Measurements from ENCODE around the gene LILRB5.
"Not testable (repeated sequence)": the region's sequence is repeated elsewhere in the genome, so short reads cannot be mapped to it uniquely, and the experiment has no call there.

The LILRB5 gene

GRCh38 chr19:54218259-54218658 lies 38.8 kb downstream of the LILRB5 start:
- no peak for TF ChIP-seq CTCF (IDR thresholded peaks at IDR 0.05; ENCODE audit: low read length)
- no peak for TF ChIP-seq EZH2 (IDR thresholded peaks at IDR 0.05; ENCODE audit: borderline replicate concordance, low read length)

DNA sequence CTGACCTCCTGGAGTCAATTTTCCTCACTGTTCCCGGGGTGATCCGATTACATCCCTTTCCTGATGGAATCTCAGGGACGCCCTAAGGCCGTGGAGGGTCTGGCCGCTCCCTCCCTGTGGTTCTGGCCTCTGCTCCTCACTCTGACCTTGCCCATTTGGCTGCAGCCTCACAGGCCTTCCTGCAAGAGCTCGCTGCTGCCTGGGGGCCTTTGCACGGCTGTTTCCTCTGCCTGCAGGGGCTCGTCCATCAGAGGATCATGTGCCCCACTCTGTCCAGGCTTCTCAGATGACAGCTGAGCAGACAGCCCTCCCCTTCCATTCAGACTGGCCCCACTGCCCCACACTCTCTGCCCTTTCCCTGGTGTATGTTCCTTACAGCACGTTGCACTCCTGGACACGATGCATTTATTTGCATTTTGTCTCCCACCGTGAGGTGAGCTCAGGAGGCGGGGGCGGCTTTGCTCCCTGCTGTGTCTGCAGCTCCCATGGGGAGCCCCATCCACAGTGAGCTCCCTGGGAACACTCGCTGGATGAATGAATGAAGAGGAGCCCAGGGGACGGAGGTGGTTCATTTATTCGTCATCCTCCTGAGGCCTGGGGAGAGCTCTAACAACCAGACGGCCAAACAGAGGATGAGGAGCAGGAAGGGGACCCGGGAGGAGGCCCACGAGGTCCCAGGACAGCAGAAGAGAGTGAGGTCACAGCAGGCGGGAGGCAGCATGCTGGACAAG lies 39.4 kb downstream of the LILRB5 start:
- H3F3A ChIP-seq (ENCODE audit: insufficient read depth, low read length); H3K9me2 ChIP-seq (ENCODE audit: low read depth, low read length); H4K20me1 ChIP-seq (ENCODE audit: insufficient read depth, low read length); H3K4me1 ChIP-seq (ENCODE audit: insufficient read depth, low read length, severe bottlenecking); H3K9me3 ChIP-seq (ENCODE audit: low read length); H3K9ac ChIP-seq (ENCODE audit: low read length); H3K27me3 ChIP-seq (ENCODE audit: insufficient read depth, low read length); H2AFZ ChIP-seq (ENCODE audit: low read length); H3K79me2 ChIP-seq (ENCODE audit: insufficient read depth, low read length); H3K4me2 ChIP-seq (ENCODE audit: low read length); H3K4me3 ChIP-seq (ENCODE audit: low read depth, low read length, poor library complexity, severe bottlenecking); H3K27ac ChIP-seq (ENCODE audit: low read depth, low read length, poor library complexity, severe bottlenecking): not testable (repeated sequence)
- peaks cover 41% of the 10 kb centered on the region for H3K36me3 ChIP-seq (ENCODE audit: insufficient read depth, low read length)

More at GRCh38 chr19:54218259-54218658, 38.8 kb downstream of the LILRB5 start:
- Histone ChIP-seq H3K27ac (ENCODE audit: low read depth, low read length, poor library complexity, severe bottlenecking) (no peak overlapping the region), H3K79me2 (ENCODE audit: insufficient read depth, low read length) (no peaks in the 10 kb centered on the region), H3K36me3 (ENCODE audit: insufficient read depth, low read length) (peaks cover 35% of the 10 kb centered on the region), H3K27me3 (ENCODE audit: insufficient read depth, low read length) (no peaks in the 10 kb centered on the region), H3K9me3 (ENCODE audit: low read length) (no peaks in the 10 kb centered on the region), H3F3A (ENCODE audit: insufficient read depth, low read length) (no peaks in the 10 kb centered on the region), H4K20me1 (ENCODE audit: insufficient read depth, low read length) (no peaks in the 10 kb centered on the region), H3K9me2 (ENCODE audit: low read depth, low read length) (no peaks in the 10 kb centered on the region), H2AFZ (ENCODE audit: low read length) (no peak overlapping the region), H3K4me1 (ENCODE audit: insufficient read depth, low read length, severe bottlenecking) (no peaks in the 10 kb centered on the region), H3K9ac (ENCODE audit: low read length) (no peak overlapping the region), H3K4me2 (ENCODE audit: low read length) (no peak overlapping the region), H3K4me3 (ENCODE audit: low read depth, low read length, poor library complexity, severe bottlenecking) (no peak overlapping the region)

DNA sequence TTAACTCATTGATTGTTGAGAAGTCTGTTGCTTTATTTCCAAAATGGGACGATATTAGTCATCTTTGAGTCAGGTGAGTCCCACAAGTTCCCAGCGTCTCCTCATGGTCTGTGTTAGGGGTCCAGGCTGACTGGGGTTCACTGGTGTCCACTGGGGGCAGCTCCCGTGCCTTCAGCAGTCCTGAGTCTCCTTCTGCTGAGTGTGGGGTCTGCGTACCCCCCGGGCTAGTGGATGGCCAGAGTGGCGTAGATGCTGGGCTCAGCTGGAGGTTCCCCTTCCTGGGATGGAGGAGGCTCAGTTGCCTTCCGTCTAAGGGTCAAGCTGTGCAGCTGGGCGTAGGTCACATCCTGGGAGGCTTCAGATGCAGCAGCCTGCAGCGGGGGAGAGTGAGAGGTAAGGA lies 40.2 kb downstream of the LILRB5 start:
- no peak overlapping the region for H3K9ac ChIP-seq (ENCODE audit: low read length)

DNA sequence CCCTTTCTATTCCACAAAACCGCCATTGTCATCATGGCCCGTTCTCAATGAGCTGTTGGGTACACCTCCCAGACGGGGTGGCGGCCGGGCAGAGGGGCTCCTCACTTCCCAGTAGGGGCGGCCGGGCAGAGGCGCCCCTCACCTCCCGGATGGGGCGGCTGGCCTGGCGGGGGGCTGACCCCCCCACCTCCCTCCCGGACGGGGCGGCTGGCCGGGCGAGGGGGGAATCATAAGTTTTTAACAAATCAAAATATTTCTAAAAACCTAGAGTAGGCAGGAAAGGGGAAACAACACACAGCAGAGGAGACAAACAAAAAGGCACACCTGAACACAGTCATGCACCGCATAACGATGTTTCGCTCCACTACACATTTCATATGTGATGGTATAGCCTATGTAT lies 42.3 kb downstream of the LILRB5 start:
- not testable (repeated sequence) for H3K4me1 ChIP-seq (ENCODE audit: insufficient read depth, low read length, severe bottlenecking); H3K9me3 ChIP-seq (ENCODE audit: low read length); H3F3A ChIP-seq (ENCODE audit: insufficient read depth, low read length); H3K4me3 ChIP-seq (ENCODE audit: low read depth, low read length, poor library complexity, severe bottlenecking); H3K9ac ChIP-seq (ENCODE audit: low read length); H2AFZ ChIP-seq (ENCODE audit: low read length); H3K27ac ChIP-seq (ENCODE audit: low read depth, low read length, poor library complexity, severe bottlenecking); H3K4me2 ChIP-seq (ENCODE audit: low read length); H3K79me2 ChIP-seq (ENCODE audit: insufficient read depth, low read length); H3K9me2 ChIP-seq (ENCODE audit: low read depth, low read length); H4K20me1 ChIP-seq (ENCODE audit: insufficient read depth, low read length); H3K27me3 ChIP-seq (ENCODE audit: insufficient read depth, low read length)
- H3K36me3 ChIP-seq (ENCODE audit: insufficient read depth, low read length): peaks cover 64% of the 10 kb centered on the region

More for the DNA sequence above, 40.2 kb downstream of the LILRB5 start:
- no peak overlapping the region for H3K27ac ChIP-seq (ENCODE audit: low read depth, low read length, poor library complexity, severe bottlenecking)
- H3K79me2 ChIP-seq (ENCODE audit: insufficient read depth, low read length): no peaks in the 10 kb centered on the region
- no peaks in the 10 kb centered on the region for H3K9me3 ChIP-seq (ENCODE audit: low read length)
- TF ChIP-seq EZH2 (IDR thresholded peaks at IDR 0.05; ENCODE audit: borderline replicate concordance, low read length) (no peak), CTCF (IDR thresholded peaks at IDR 0.05; ENCODE audit: low read length) (no peak)
- H3K4me1 ChIP-seq (ENCODE audit: insufficient read depth, low read length, severe bottlenecking): no peaks in the 10 kb centered on the region
- H3K27me3 ChIP-seq (ENCODE audit: insufficient read depth, low read length): no peaks in the 10 kb centered on the region
- no peaks in the 10 kb centered on the region for H3F3A ChIP-seq (ENCODE audit: insufficient read depth, low read length)
- no peak overlapping the region for H3K4me3 ChIP-seq (ENCODE audit: low read depth, low read length, poor library complexity, severe bottlenecking)
- no peak overlapping the region for H3K4me2 ChIP-seq (ENCODE audit: low read length)
- no peak overlapping the region for H2AFZ ChIP-seq (ENCODE audit: low read length)
- no peaks in the 10 kb centered on the region for H3K9me2 ChIP-seq (ENCODE audit: low read depth, low read length)
- H4K20me1 ChIP-seq (ENCODE audit: insufficient read depth, low read length): no peaks in the 10 kb centered on the region
- H3K36me3 ChIP-seq (ENCODE audit: insufficient read depth, low read length): peaks cover 47% of the 10 kb centered on the region

DNA sequence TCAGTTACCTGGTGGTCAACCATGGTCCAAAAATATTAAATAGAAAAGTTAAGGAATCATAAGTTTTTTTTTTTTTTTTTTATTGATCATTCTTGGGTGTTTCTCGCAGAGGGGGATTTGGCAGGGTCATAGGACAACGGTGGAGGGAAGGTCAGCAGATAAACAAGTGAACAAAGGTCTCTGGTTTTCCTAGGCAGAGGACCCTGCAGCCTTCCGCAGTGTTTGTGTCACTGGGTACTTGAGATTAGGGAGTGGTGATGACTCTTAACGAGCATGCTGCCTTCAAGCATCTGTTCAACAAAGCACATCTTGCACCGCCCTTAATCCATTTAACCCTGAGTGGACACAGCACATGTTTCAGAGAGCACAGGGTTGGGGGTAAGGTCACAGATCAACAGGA lies 42.9 kb downstream of the LILRB5 start:
- not testable (repeated sequence) for H3K27me3 ChIP-seq (ENCODE audit: insufficient read depth, low read length); H3F3A ChIP-seq (ENCODE audit: insufficient read depth, low read length); H3K9me3 ChIP-seq (ENCODE audit: low read length); H3K9ac ChIP-seq (ENCODE audit: low read length); H3K4me3 ChIP-seq (ENCODE audit: low read depth, low read length, poor library complexity, severe bottlenecking); H3K9me2 ChIP-seq (ENCODE audit: low read depth, low read length); H3K4me1 ChIP-seq (ENCODE audit: insufficient read depth, low read length, severe bottlenecking); H3K27ac ChIP-seq (ENCODE audit: low read depth, low read length, poor library complexity, severe bottlenecking); H2AFZ ChIP-seq (ENCODE audit: low read length); H4K20me1 ChIP-seq (ENCODE audit: insufficient read depth, low read length); H3K4me2 ChIP-seq (ENCODE audit: low read length); H3K79me2 ChIP-seq (ENCODE audit: insufficient read depth, low read length)
- peaks cover 66% of the 10 kb centered on the region for H3K36me3 ChIP-seq (ENCODE audit: insufficient read depth, low read length)
